K562 (cell line): ENCODE measurements around the gene INO80D. TPM values are rescaled to one million over a fixed set of nuclear protein-coding genes. Genes with fewer than 3 reads are reported as not detected.

Experiments
- polyA plus RNA-seq, 8 experiments: library from polyadenylated mRNA; depleted of rRNA in 4 of 8; stranded (reverse) in 5 of 8; unstranded in 3 of 8; fragments of >200 nt; fragmentation: Nextera tagmentation in 2 of 8; fragmentation: Illumina TruSeq in 1 of 8; extraction: Ambion mirVana in 2 of 8; extraction: Trizol in 1 of 8; gene quantifications; 2 replicates each; pipeline versions ENCODE4 v1.2.1 to v1.2.3, GENCODE V29; 2011 to 2014; ENCODE audit warnings: inconsistent platforms in 1 of 8, missing spikeins in 1 of 8
- small RNA-seq: library from RNA; depleted of rRNA; stranded (forward); fragments of <200 nt; gene quantifications from one replicate; pipeline ENCODE3, GENCODE V24; 2014
- total RNA-seq, 7 experiments: library from RNA; depleted of rRNA in 6 of 7; stranded (reverse); fragments of >200 nt in 6 of 7; fragmentation: Illumina TruSeq in 2 of 7; extraction: Trizol in 2 of 7; gene quantifications; 2 replicates each; pipeline versions ENCODE4 v1.2.1 to v1.2.3, GENCODE V29; 2011 to 2021; ENCODE audit warnings: low replicate concordance in 1 of 7

Gene INO80D
- total and polyA plus RNA-seq, 9 of the 15 experiments (the other 6 are each of a cell fraction or from before 2014, with no cell fraction given), result 0.64 to 8.1 (median 2.9) TPM

Small RNAs within 50 kb of the gene (small RNA-seq; reads per million reads assigned to genes)
- gene RF00006 (not detected), gene RF00019 (not detected)

Other genes with a start within 250 kb of the INO80D start
- 86.8 and 92.7 TPM in 2 replicates for gene NDUFS1, start 73.3 kb upstream of the INO80D start, total RNA-seq (2014; rRNA removed)
- gene NDUFS1, start 73.3 kb upstream of the INO80D start, total RNA-seq (2014; rRNA removed; fragmentation: Illumina TruSeq; extraction: Trizol), result 118 and 143 TPM in 2 replicates
- gene NDUFS1, start 73.3 kb upstream of the INO80D start, total RNA-seq (2015; rRNA removed; fragmentation: Illumina TruSeq; extraction: Trizol), result 86.5 and 91.5 TPM in 2 replicates
- gene NDUFS1, start 73.3 kb upstream of the INO80D start, total RNA-seq (2021), result 87.9 and 90.5 TPM in 2 replicates
- 84.7 and 130 TPM in 2 replicates for gene NDUFS1, start 73.3 kb upstream of the INO80D start, polyA plus RNA-seq (2011; rRNA removed)
- 99.8 and 102 TPM in 2 replicates for gene NDUFS1, start 73.3 kb upstream of the INO80D start, polyA plus RNA-seq (2014; fragmentation: Illumina TruSeq; extraction: Trizol)
- gene NDUFS1, start 73.3 kb upstream of the INO80D start, polyA plus RNA-seq (2014; fragmentation: Nextera tagmentation; extraction: Ambion mirVana), result 100 to 1,000 TPM in 1 of 2 experiments, 10 to 100 TPM in 1; 75.0 to 116 TPM
- gene NDUFS1, start 73.3 kb upstream of the INO80D start, polyA plus RNA-seq (2014; rRNA removed), result 76.8 and 77.4 TPM in 2 replicates
- gene EEF1B2, start 73.7 kb upstream of the INO80D start, total RNA-seq (2014; rRNA removed), result 522 and 628 TPM in 2 replicates
- gene EEF1B2, start 73.7 kb upstream of the INO80D start, total RNA-seq (2014; rRNA removed; fragmentation: Illumina TruSeq; extraction: Trizol), result 893 and 908 TPM in 2 replicates
- gene EEF1B2, start 73.7 kb upstream of the INO80D start, total RNA-seq (2015; rRNA removed; fragmentation: Illumina TruSeq; extraction: Trizol), result 878 and 910 TPM in 2 replicates
- gene EEF1B2, start 73.7 kb upstream of the INO80D start, total RNA-seq (2021), result 643 and 674 TPM in 2 replicates
- gene EEF1B2, start 73.7 kb upstream of the INO80D start, polyA plus RNA-seq (2011; rRNA removed), result 920 and 1,079 TPM in 2 replicates
- 748 and 796 TPM in 2 replicates for gene EEF1B2, start 73.7 kb upstream of the INO80D start, polyA plus RNA-seq (2014; fragmentation: Illumina TruSeq; extraction: Trizol)
- gene EEF1B2, start 73.7 kb upstream of the INO80D start, polyA plus RNA-seq (2014; fragmentation: Nextera tagmentation; extraction: Ambion mirVana), result 1,000 to 10,000 TPM in 1 of 2 experiments, 100 to 1,000 TPM in 1; 943 to 1,148 TPM
- 803 and 861 TPM in 2 replicates for gene EEF1B2, start 73.7 kb upstream of the INO80D start, polyA plus RNA-seq (2014; rRNA removed)
- 0.04 TPM in 1 of 2 replicates, not detected in the other for gene ZDBF2, start 188.5 kb upstream of the INO80D start, total RNA-seq (2014; rRNA removed)
- gene ZDBF2, start 188.5 kb upstream of the INO80D start, total RNA-seq (2014; rRNA removed; fragmentation: Illumina TruSeq; extraction: Trizol), result 0.04 and 0.19 TPM in 2 replicates
- gene ZDBF2, start 188.5 kb upstream of the INO80D start, total RNA-seq (2015; rRNA removed; fragmentation: Illumina TruSeq; extraction: Trizol), result 0.04 TPM in 2 replicates
- gene ZDBF2, start 188.5 kb upstream of the INO80D start, total RNA-seq (2021), result 0.04 TPM in 2 replicates
- 0.03 TPM in 2 replicates for gene ZDBF2, start 188.5 kb upstream of the INO80D start, polyA plus RNA-seq (2011; rRNA removed)
- 0.01 TPM in 2 replicates for gene ZDBF2, start 188.5 kb upstream of the INO80D start, polyA plus RNA-seq (2014; fragmentation: Illumina TruSeq; extraction: Trizol)
- gene ZDBF2, start 188.5 kb upstream of the INO80D start, polyA plus RNA-seq (2014; fragmentation: Nextera tagmentation; extraction: Ambion mirVana), result not detected
- gene ZDBF2, start 188.5 kb upstream of the INO80D start, polyA plus RNA-seq (2014; rRNA removed), result 0.03 TPM in 1 of 2 replicates, not detected in the other